Stomach (tissue), 19 donors: ENCODE data around the gene CUL4B. TPM values are rescaled to one million over a fixed set of nuclear protein-coding genes. Genes with fewer than 3 reads are reported as not detected.

Experiments used
- DNase-seq, 2 donors: peaks; one replicate each; pipeline versions ENCODE4 v3.0.0 to v3.0.0-alpha.2; 2013 to 2019
- H3K27ac ChIP-seq, 5 donors: fragments of 200-600 bp in 4 of 5; sonication (generic) in 4 of 5; one replicate each; pipeline ENCODE4 v1.5.1; 2013 to 2019; ENCODE audit warnings: mild to moderate bottlenecking in 1 of 5, moderate library complexity in 1 of 5
- H3K27me3 ChIP-seq, 3 donors: fragments of 200-600 bp; sonication (generic); one replicate each; pipeline ENCODE4 v1.5.1; 2017 to 2019; ENCODE audit warnings: mixed run types in 1 of 3
- H3K36me3 ChIP-seq, 4 donors: fragments of 200-600 bp; sonication (generic); 1 replicate in 3 of 4; 2 replicates in 1 of 4; pipeline ENCODE4 v1.5.1; 2016 to 2019
- H3K4me1 ChIP-seq, 4 donors: fragments of 200-600 bp; sonication (generic); one replicate each; pipeline ENCODE4 v1.5.1; 2016 to 2019
- H3K4me3 ChIP-seq, 4 donors: fragments of 200-600 bp; sonication (generic) in 3 of 4; one replicate each; pipeline ENCODE4 v1.5.1; 2016 to 2019; ENCODE audit warnings: mild to moderate bottlenecking in 1 of 4
- H3K9me3 ChIP-seq, 4 donors: fragments of 200-600 bp; sonication (generic); one replicate each; pipeline ENCODE4 v1.5.1; 2016 to 2019
- CTCF ChIP-seq, 7 experiments: fragments of 450-650 bp in 4 of 7; fragments of 200-600 bp in 3 of 7; sonication (generic) in 3 of 7; IDR thresholded peaks; one replicate each; pipeline ENCODE4 v1.5.1; 2016 to 2019; ENCODE audit warnings: antibody characterized with exemption in 7 of 7, control low read depth in 2 of 7, mild to moderate bottlenecking in 1 of 7
- EP300 ChIP-seq: sonication (generic); formaldehyde crosslinking; IDR thresholded peaks from one replicate; pipeline ENCODE4 v1.6.1; 2017; ENCODE audit warnings: antibody characterized with exemption
- POLR2A ChIP-seq, 4 donors: fragments of 450-650 bp; IDR thresholded peaks; one replicate each; pipeline ENCODE4 v1.6.1; 2016; ENCODE audit warnings: antibody characterized with exemption in 4 of 4, control low read depth in 2 of 4, mild to moderate bottlenecking in 1 of 4, moderate library complexity in 1 of 4
- POLR2AphosphoS5 ChIP-seq, 3 donors: sonication (generic); formaldehyde crosslinking; IDR thresholded peaks; one replicate each; pipeline ENCODE4 v1.6.1; 2016; ENCODE audit warnings: antibody characterized with exemption in 3 of 3
- WGBS, 5 donors: extraction: QIAGEN DNeasy Blood & Tissue Kit in 3 of 5; methylation state at CpG; one replicate each; pipeline versions ENCODE4 v1.1.5 to v1.1.7; 2013 to 2018; 5-methylcytosine and 5-hydroxymethylcytosine counted together
- intact Hi-C: fragments of 100-400 bp; cut with DNase I; formaldehyde crosslinking; loops from one replicate; pipeline ENCODE4 v1.15.1; 2023; ENCODE audit warnings: low total_unique reads
- long read RNA-seq, 10 donors: transcript quantifications; one replicate each; lab custom pipeline, GENCODE V29; 2026
- polyA plus RNA-seq, 3 donors: library from polyadenylated mRNA; stranded (reverse); fragments of 200-250 nt; gene quantifications; one replicate each; pipeline ENCODE4 v1.2.3, GENCODE V29; 2013
- total RNA-seq, 5 donors: library from RNA; depleted of rRNA; stranded (reverse); fragments of >200 nt; gene quantifications; one replicate each; pipeline versions ENCODE4 v1.1.0 to v1.2.3, GENCODE V29; 2014 to 2016
- donor health status: healthy with polysubstance abuse.
- donor health status: Bipolar disorder and iron deficiency.
- donor health status: healthy.

The CUL4B gene
- 10 to 100 TPM in 4 of 5 donors, 1 to 10 TPM in 1; 6.7 to 54.0 (median 29.7) TPM for total RNA-seq
- polyA plus RNA-seq: 10 to 100 TPM; 14.4 to 18.5 (median 15.2) TPM
- long read RNA-seq, donor 1, full-length matches to known transcripts: 3 of 3 reads
- long read RNA-seq, donor 1, partial matches to known transcripts: 0 of 3 reads
- long read RNA-seq, donor 1, other reads (novel, unspliced or antisense): 0 of 3 reads
- long read RNA-seq, donor 2, full-length matches to known transcripts: 2 of 2 reads
- long read RNA-seq, donor 2, partial matches to known transcripts: 0 of 2 reads
- long read RNA-seq, donor 2, other reads (novel, unspliced or antisense): 0 of 2 reads
- long read RNA-seq, donor 3, full-length matches to known transcripts: 1 of 1 reads
- long read RNA-seq, donor 3, partial matches to known transcripts: 0 of 1 reads
- long read RNA-seq, donor 3, other reads (novel, unspliced or antisense): 0 of 1 reads
- long read RNA-seq, donor 4: 0 reads
- long read RNA-seq, donor 5, full-length matches to known transcripts: 2 of 65 reads
- long read RNA-seq, donor 5, partial matches to known transcripts: 34 of 65 reads
- long read RNA-seq, donor 5, other reads (novel, unspliced or antisense): 29 of 65 reads
- long read RNA-seq, donor 6, full-length matches to known transcripts: 6 of 178 reads
- long read RNA-seq, donor 6, partial matches to known transcripts: 72 of 178 reads
- long read RNA-seq, donor 6, other reads (novel, unspliced or antisense): 100 of 178 reads
- long read RNA-seq, donor 7: 0 reads
- long read RNA-seq, donor 8, full-length matches to known transcripts: 3 of 3 reads
- long read RNA-seq, donor 8, partial matches to known transcripts: 0 of 3 reads
- long read RNA-seq, donor 8, other reads (novel, unspliced or antisense): 0 of 3 reads
- long read RNA-seq, donor 9, full-length matches to known transcripts: 1 of 1 reads
- long read RNA-seq, donor 9, partial matches to known transcripts: 0 of 1 reads
- long read RNA-seq, donor 9, other reads (novel, unspliced or antisense): 0 of 1 reads
- long read RNA-seq, donor 10: 0 reads

- Histone ChIP-seq H3K4me1 (peaks cover 0 to 40% (median 9%) of the 10 kb centered on the region in 4 donors), H3K36me3 (no peaks in the 10 kb centered on the region), H3K27me3 (peaks cover 0 to 3% (median 0%) of the 10 kb centered on the region in 3 donors), H3K9me3 (no peaks in the 10 kb centered on the region), H3K4me3 (peak within 1 kb of the TSS; percentile 57 to 60 (median 59)), H3K27ac (peak within 1 kb of the TSS; percentile 96 to 98 (median 98))
- intact Hi-C loops: no loop called here
- TF ChIP-seq POLR2AphosphoS5 (IDR thresholded peaks at IDR 0.05) (peak; percentile 32 to 67 (median 64)), EP300 (no peak)
- DNase-seq: peak; percentile 90 to 98
- 0 to 51% (median 3%) methylated on average over 8 to 53 of the region's 54 CpGs for WGBS, 5 donors
Observed at GRCh38 chrX:120560842-120561633, at the start of gene CUL4B. CUL4B (minus strand) TSS chrX:120560962; CDS start chrX:120560638, 324 bp downstream.

GRCh38 chrX:120604361-120604782, 43.6 kb upstream of the CUL4B start:
- no peaks in the 10 kb centered on the region for H3K9me3 ChIP-seq
- peaks cover 0 to 14% (median 7%) of the 10 kb centered on the region in 4 donors for H3K4me1 ChIP-seq
- TF ChIP-seq POLR2AphosphoS5 (IDR thresholded peaks at IDR 0.05) (no peak), CTCF (IDR thresholded peaks at IDR 0.05) (no peak), EP300 (no peak), POLR2A (IDR thresholded peaks at IDR 0.05) (no peak)

GRCh38 chrX:120603707-120604360, 43.1 kb upstream of the CUL4B start, which contains the start of gene MCTS1:
MCTS1 (plus strand) TSS chrX:120604101; CDS start chrX:120604237, 136 bp downstream.
- intact Hi-C loops: no loop called here
- 0 to 46% (median 4%) methylated on average over 9 to 31 of the region's 31 CpGs for WGBS, 5 donors
- TF ChIP-seq POLR2AphosphoS5 (IDR thresholded peaks at IDR 0.05) (peak; percentile 41 to 89 (median 69)), EP300 (no peak)

More at GRCh38 chrX:120604361-120604782, 43.6 kb upstream of the CUL4B start:
- Histone ChIP-seq H3K4me3 (peak overlapping the region; percentile 51 to 62 (median 52)), H3K36me3 (peaks cover 0 to 17% (median 13%) of the 10 kb centered on the region in 4 donors), H3K27ac (peak overlapping the region; percentile 81 to 91 (median 88)), H3K27me3 (no peaks in the 10 kb centered on the region)
- intact Hi-C loops: no loop called here
- DNase-seq: peak in 1 of 2 donors; percentile 69
- 0 to 28% (median 6%) methylated on average over 5 of the region's 5 CpGs for WGBS, 5 donors

GRCh38 chrX:120585702-120586101, 24.9 kb upstream of the CUL4B start:
- Histone ChIP-seq H3K27me3 (no peaks in the 10 kb centered on the region), H3K36me3 (no peaks in the 10 kb centered on the region), H3K27ac (no peak overlapping the region), H3K4me3 (no peak overlapping the region), H3K9me3 (no peaks in the 10 kb centered on the region), H3K4me1 (no peaks in the 10 kb centered on the region)
- WGBS, 5 donors: 79 to 91% (median 88%) methylated on average over 2 of the region's 2 CpGs
- no peak for TF ChIP-seq POLR2A (IDR thresholded peaks at IDR 0.05)
- TF ChIP-seq CTCF (IDR thresholded peaks at IDR 0.05): no peak
- no peak for TF ChIP-seq POLR2AphosphoS5 (IDR thresholded peaks at IDR 0.05)
- no peak for TF ChIP-seq EP300
- intact Hi-C loops: no loop called here
- no peak for DNase-seq

More at GRCh38 chrX:120603707-120604360, 43.1 kb upstream of the CUL4B start, which contains the start of gene MCTS1:
- H3K4me3 ChIP-seq: peak within 1 kb of the TSS; percentile 51 to 62 (median 52)
- H3K27ac ChIP-seq: peak within 1 kb of the TSS; percentile 81 to 91 (median 88)
- H3K36me3 ChIP-seq: peaks cover 0 to 12% (median 8%) of the 10 kb centered on the region in 4 donors
- H3K9me3 ChIP-seq: peaks cover 0 to 5% (median 0%) of the 10 kb centered on the region in 4 donors
- peak; percentile 86 to 96 for DNase-seq
- no peaks in the 10 kb centered on the region for H3K27me3 ChIP-seq
- peaks cover 0 to 14% (median 7%) of the 10 kb centered on the region in 4 donors for H3K4me1 ChIP-seq
